GM12878 (cell line): ENCODE data around the gene CACNA1S.

Experiments
- BCL3 ChIP-seq: IDR thresholded peaks from 2 replicates; pipeline ENCODE4 v1.6.1; 2011; ENCODE audit warnings: borderline replicate concordance, low read depth, mild to moderate bottlenecking, moderate library complexity, low read length; ENCODE audit not compliant: insufficient read depth, poor library complexity, severe bottlenecking
- CHD1 ChIP-seq: IDR thresholded peaks from 2 replicates; pipeline ENCODE4 v1.6.1; 2012; ENCODE audit warnings: low read depth, low read length, improper control_type of control experiment
- CTCF ChIP-seq, 3 experiments: IDR thresholded peaks in 2 of 3; conservative IDR thresholded peaks in 1 of 3; 2 replicates each; pipeline ENCODE4 v1.5.1; 2011; ENCODE audit warnings: low read depth in 3 of 3, low read length in 3 of 3, mild to moderate bottlenecking in 3 of 3, control low read depth in 2 of 3, moderate library complexity in 2 of 3, inconsistent platforms in 1 of 3, mixed read lengths in 1 of 3; ENCODE audit not compliant: control insufficient read depth in 2 of 3, insufficient read depth in 1 of 3; ENCODE audit errors: extremely low read depth in 1 of 3
- EED ChIP-seq: sonication (generic); IDR thresholded peaks from 2 replicates; pipeline ENCODE4 v1.6.1; 2016; ENCODE audit warnings: antibody characterized with exemption, low read depth
- EP300 ChIP-seq, 2 experiments: fragments of 150-350 bp in 1 of 2; IDR thresholded peaks; 2 replicates each; pipeline ENCODE4 v1.6.1; 2011 to 2012; ENCODE audit warnings: low read depth in 2 of 2, low read length in 2 of 2, borderline replicate concordance in 1 of 2, improper control_type of control experiment in 1 of 2, inconsistent platforms in 1 of 2; ENCODE audit not compliant: control insufficient read depth in 1 of 2
- FOXK2 ChIP-seq: fragments of 450-650 bp; IDR thresholded peaks from 2 replicates; pipeline ENCODE4 v1.6.1; 2017; ENCODE audit warnings: mild to moderate bottlenecking, moderate library complexity
- HCFC1 ChIP-seq: fragments of 150-350 bp; IDR thresholded peaks from 2 replicates; pipeline ENCODE4 v1.6.1; 2014; ENCODE audit warnings: low read length
- HDAC2 ChIP-seq: fragments of 200-600 bp; sonication (generic); IDR thresholded peaks from 2 replicates; pipeline ENCODE4 v1.6.1; 2017
- SIN3A ChIP-seq: IDR thresholded peaks from 2 replicates; pipeline ENCODE4 v1.6.1; 2012; ENCODE audit warnings: low read depth, low read length, improper control_type of control experiment

- TF ChIP-seq EED (no peak), CTCF (IDR thresholded peaks at IDR 0.05 in 2 of 3, conservative IDR thresholded peaks at IDR 0.05 in 1 of 3; ENCODE audit: control insufficient read depth in 2 of 3, extremely low read depth in 1 of 3, insufficient read depth in 1 of 3, low read depth in 3 of 3, low read length in 3 of 3) (no peak), SIN3A (no peak), HCFC1 (no peak), EP300 (IDR thresholded peaks at IDR 0.05; ENCODE audit: borderline replicate concordance in 1 of 2, control insufficient read depth in 1 of 2, low read depth in 2 of 2, low read length in 2 of 2) (no peak), HDAC2 (no peak), FOXK2 (no peak), BCL3 (no peak), CHD1 (no peak)
These were observed 1.1 kb downstream of the CACNA1S start for GRCh38 chr1:201111156-201111555.
